Adrenal gland (tissue), 5 donors: ENCODE results near the gene GABRE.

ENCODE experiments used
- CTCF ChIP-seq, 6 experiments: fragments of 450-650 bp in 4 of 6; fragments of 200-600 bp in 2 of 6; sonication (generic) in 1 of 6; IDR thresholded peaks; 1 replicate in 5 of 6; 2 replicates in 1 of 6; pipeline versions ENCODE4 v1.5.1 to v1.8.0; 2016 to 2021; ENCODE audit warnings: antibody characterized with exemption in 6 of 6, mild to moderate bottlenecking in 2 of 6, moderate library complexity in 1 of 6
- POLR2A ChIP-seq, 2 donors: fragments of 450-650 bp; IDR thresholded peaks; one replicate each; pipeline ENCODE4 v1.6.1; 2017; ENCODE audit warnings: antibody characterized with exemption in 2 of 2, mild to moderate bottlenecking in 2 of 2, moderate library complexity in 1 of 2
- donor health status: DM: no; HTN: no; CAD: no.

DNA sequence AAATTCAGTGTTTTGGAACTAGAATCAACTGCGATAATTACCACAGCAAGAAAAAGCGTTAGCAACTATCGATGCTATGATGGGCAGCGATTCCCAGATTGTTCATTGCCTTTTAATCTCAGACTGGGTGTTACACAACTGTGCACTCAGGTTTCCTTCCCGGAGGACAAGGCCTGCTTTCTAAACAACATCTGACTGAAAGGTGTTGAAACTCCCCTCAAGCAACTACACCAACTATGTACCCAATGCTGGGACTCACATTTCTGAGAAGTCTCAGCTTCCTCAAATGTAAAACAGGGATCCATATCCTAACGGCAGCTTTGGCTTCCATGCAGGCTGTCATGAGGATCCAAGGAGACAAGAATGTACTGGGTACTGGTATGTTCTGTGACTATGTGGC, 8.2 kb downstream of the GABRE start:
- no peak for TF ChIP-seq CTCF (IDR thresholded peaks at IDR 0.05)
- no peak for TF ChIP-seq POLR2A (IDR thresholded peaks at IDR 0.05)
